ENCODE measurements around the gene PHF20. TPM values are rescaled to one million over a fixed set of nuclear protein-coding genes. Genes with fewer than 3 reads are reported as not detected.

The PHF20 gene
- total RNA-seq, 1 donor from 2014 or later, result 109 TPM

DNA sequence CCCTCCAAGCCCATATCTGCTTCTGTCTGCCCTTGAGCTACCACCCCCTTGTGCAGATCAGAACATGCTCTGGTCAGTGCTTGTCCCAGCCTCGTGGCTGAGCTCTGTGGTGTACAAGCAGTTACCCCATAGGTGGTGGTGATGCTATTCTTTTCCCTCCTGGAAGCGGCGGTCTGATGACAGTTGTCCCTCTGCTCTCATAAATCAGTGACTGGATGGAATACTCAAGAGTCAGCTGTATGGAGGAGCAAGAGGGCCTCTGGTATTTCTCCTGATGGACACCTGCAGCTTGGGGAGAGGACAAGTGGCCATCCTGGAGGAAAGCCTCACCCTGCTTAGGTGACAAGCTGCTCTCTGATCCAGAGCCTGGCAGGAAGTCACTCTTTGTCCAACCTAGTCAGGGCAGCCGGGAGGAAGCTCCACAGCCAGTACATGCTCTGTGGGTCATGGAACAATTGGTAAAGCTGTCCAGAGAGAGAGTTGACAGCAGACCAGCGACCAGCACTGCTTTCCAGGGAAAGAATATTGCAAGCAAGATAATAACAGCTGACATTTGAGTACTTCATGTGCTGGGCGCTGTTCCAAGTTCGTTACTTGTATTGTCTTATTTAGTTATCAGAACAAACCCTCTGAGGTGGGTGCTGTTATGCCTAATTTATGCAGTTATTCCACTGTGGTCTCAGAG lies 135.3 kb downstream of the PHF20 start:
- H3K27ac ChIP-seq, result no peak overlapping the region
- no peaks in the 10 kb centered on the region for H3K27me3 ChIP-seq
- no peak for TF ChIP-seq CTCF (IDR thresholded peaks at IDR 0.05)
- DNase-seq (ENCODE audit: low spot score in 2 of 2), result no peak
- H3K4me3 ChIP-seq, result no peak overlapping the region
- intact Hi-C loops (cut with DNase I), result no loop called here
- H3K9me3 ChIP-seq, result no peaks in the 10 kb centered on the region
- H3K4me1 ChIP-seq, result no peaks in the 10 kb centered on the region
- H3K36me3 ChIP-seq, result peaks cover 0 to 21% of the 10 kb centered on the region in 2 donors

- Histone ChIP-seq H3K27me3 (no peaks in the 10 kb centered on the region), H3K36me3 (peaks cover under 1 to 22% of the 10 kb centered on the region in 2 donors), H3K4me3 (no peak overlapping the region), H3K4me1 (no peaks in the 10 kb centered on the region), H3K27ac (no peak overlapping the region), H3K9me3 (no peaks in the 10 kb centered on the region)
- no peak for DNase-seq (ENCODE audit: low spot score in 2 of 2)
- no peak for TF ChIP-seq CTCF (IDR thresholded peaks at IDR 0.05)
- intact Hi-C loops (cut with DNase I), result no loop called here
Measured at GRCh38 chr20:35908007-35908406, 136.2 kb downstream of the PHF20 start.

DNA sequence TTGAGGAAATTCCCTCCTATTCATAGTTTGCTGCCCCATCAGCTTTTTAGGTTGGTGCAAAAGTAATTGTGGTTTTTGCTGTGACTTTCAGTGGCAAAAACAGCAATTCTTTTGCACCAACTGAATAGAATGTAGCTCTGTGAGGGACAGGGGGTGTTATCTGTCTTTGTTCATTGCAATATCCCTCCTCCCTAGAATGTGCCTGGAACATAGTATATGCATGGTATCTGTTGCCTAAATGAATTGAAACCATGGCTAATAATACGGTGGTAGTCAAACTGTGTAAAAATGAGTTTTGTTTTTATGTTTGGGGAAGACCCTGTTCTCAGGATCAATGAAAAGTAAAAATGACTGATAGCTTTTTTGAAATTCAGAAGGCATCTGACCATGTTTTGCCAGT lies 137.4 kb downstream of the PHF20 start:
- intact Hi-C loops (cut with DNase I), result no loop called here
- H3K36me3 ChIP-seq, result peaks cover 12 to 34% of the 10 kb centered on the region in 2 donors
- TF ChIP-seq CTCF (IDR thresholded peaks at IDR 0.05), result no peak

DNA sequence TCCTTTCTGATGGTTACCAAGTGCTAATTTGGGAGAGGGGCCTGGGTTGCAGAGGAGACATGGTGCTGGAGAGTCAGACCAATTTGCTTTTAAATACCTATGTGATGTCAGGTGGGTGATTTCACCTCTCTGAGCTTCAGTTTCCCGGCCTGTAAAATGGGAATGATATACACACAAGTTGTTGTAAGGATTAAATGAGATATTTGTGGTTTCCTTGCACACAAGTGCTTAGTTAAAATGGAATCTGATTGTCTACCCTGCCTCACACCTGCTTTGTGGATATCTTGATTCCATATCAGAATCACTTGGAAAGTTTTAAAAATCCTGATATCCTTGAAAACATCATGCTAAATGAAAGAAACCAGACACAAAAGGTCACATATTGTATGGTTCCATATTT lies 138.0 kb downstream of the PHF20 start:
- H3K27me3 ChIP-seq, result no peaks in the 10 kb centered on the region
- H3K36me3 ChIP-seq, result peaks cover 12 to 40% of the 10 kb centered on the region in 2 donors
- intact Hi-C loops (cut with DNase I), result no loop called here
- no peaks in the 10 kb centered on the region for H3K4me1 ChIP-seq
- no peak overlapping the region for H3K27ac ChIP-seq
- no peaks in the 10 kb centered on the region for H3K9me3 ChIP-seq
- H3K4me3 ChIP-seq, result no peak overlapping the region
- peak in 1 of 2 donors; percentile 15 for DNase-seq (ENCODE audit: low spot score in 2 of 2)
- no peak for TF ChIP-seq CTCF (IDR thresholded peaks at IDR 0.05)

More for the DNA sequence above, 137.4 kb downstream of the PHF20 start:
- no peak for DNase-seq (ENCODE audit: low spot score in 2 of 2)
- H3K4me1 ChIP-seq, result no peaks in the 10 kb centered on the region
- H3K27me3 ChIP-seq, result no peaks in the 10 kb centered on the region
- no peaks in the 10 kb centered on the region for H3K9me3 ChIP-seq
- H3K4me3 ChIP-seq, result no peak overlapping the region
- H3K27ac ChIP-seq, result no peak overlapping the region

- no peaks in the 10 kb centered on the region for H3K27me3 ChIP-seq
- no peak overlapping the region for H3K27ac ChIP-seq
- H3K36me3 ChIP-seq, result peaks cover 17 to 41% of the 10 kb centered on the region in 2 donors
- no peak for DNase-seq (ENCODE audit: low spot score in 2 of 2)
- H3K4me1 ChIP-seq, result no peaks in the 10 kb centered on the region
- intact Hi-C loops (cut with DNase I), result no loop called here
- H3K4me3 ChIP-seq, result no peak overlapping the region
- no peak for TF ChIP-seq CTCF (IDR thresholded peaks at IDR 0.05)
- H3K9me3 ChIP-seq, result no peaks in the 10 kb centered on the region
Measured at GRCh38 chr20:35910254-35910653, 138.4 kb downstream of the PHF20 start.
